Esophagus squamous epithelium (tissue), 4 donors: ENCODE results near the gene NUP153.

Experiments
- POLR2A ChIP-seq, 4 donors: fragments of 450-650 bp; IDR thresholded peaks; one replicate each; pipeline ENCODE4 v1.6.1; 2017; ENCODE audit warnings: antibody characterized with exemption in 4 of 4, mild to moderate bottlenecking in 4 of 4, moderate library complexity in 3 of 4
- TF ChIP-seq, protein P1 (sequence below), 6 experiments: fragments of 450-650 bp in 4 of 6; fragments of 200-600 bp in 2 of 6; sonication (generic) in 2 of 6; IDR thresholded peaks; one replicate each; pipeline ENCODE4 v1.5.1; 2016 to 2019; ENCODE audit warnings: antibody characterized with exemption in 6 of 6, mild to moderate bottlenecking in 4 of 6, moderate library complexity in 4 of 6

GRCh38 chr6:17729223-17730077 is 22.7 kb upstream of the NUP153 start:
- TF ChIP-seq POLR2A (IDR thresholded peaks at IDR 0.05), result no peak
- TF ChIP-seq, protein P1, sequence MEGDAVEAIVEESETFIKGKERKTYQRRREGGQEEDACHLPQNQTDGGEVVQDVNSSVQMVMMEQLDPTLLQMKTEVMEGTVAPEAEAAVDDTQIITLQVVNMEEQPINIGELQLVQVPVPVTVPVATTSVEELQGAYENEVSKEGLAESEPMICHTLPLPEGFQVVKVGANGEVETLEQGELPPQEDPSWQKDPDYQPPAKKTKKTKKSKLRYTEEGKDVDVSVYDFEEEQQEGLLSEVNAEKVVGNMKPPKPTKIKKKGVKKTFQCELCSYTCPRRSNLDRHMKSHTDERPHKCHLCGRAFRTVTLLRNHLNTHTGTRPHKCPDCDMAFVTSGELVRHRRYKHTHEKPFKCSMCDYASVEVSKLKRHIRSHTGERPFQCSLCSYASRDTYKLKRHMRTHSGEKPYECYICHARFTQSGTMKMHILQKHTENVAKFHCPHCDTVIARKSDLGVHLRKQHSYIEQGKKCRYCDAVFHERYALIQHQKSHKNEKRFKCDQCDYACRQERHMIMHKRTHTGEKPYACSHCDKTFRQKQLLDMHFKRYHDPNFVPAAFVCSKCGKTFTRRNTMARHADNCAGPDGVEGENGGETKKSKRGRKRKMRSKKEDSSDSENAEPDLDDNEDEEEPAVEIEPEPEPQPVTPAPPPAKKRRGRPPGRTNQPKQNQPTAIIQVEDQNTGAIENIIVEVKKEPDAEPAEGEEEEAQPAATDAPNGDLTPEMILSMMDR (IDR thresholded peaks at IDR 0.05), result no peak
